Stomach (tissue), 9 donors: ENCODE results near the gene ARFIP1. TPM values are rescaled to one million over a fixed set of nuclear protein-coding genes. Genes with fewer than 3 reads are reported as not detected.

Experiments
- DNase-seq, 2 donors: peaks; one replicate each; pipeline versions ENCODE4 v3.0.0 to v3.0.0-alpha.2; 2013 to 2019
- H3K27ac ChIP-seq, 5 donors: fragments of 200-600 bp in 4 of 5; sonication (generic) in 4 of 5; one replicate each; pipeline ENCODE4 v1.5.1; 2013 to 2019; ENCODE audit warnings: mild to moderate bottlenecking in 1 of 5, moderate library complexity in 1 of 5
- H3K27me3 ChIP-seq, 3 donors: fragments of 200-600 bp; sonication (generic); one replicate each; pipeline ENCODE4 v1.5.1; 2017 to 2019; ENCODE audit warnings: mixed run types in 1 of 3
- H3K36me3 ChIP-seq, 4 donors: fragments of 200-600 bp; sonication (generic); 1 replicate in 3 of 4; 2 replicates in 1 of 4; pipeline ENCODE4 v1.5.1; 2016 to 2019
- H3K4me1 ChIP-seq, 4 donors: fragments of 200-600 bp; sonication (generic); one replicate each; pipeline ENCODE4 v1.5.1; 2016 to 2019
- H3K4me3 ChIP-seq, 4 donors: fragments of 200-600 bp; sonication (generic) in 3 of 4; one replicate each; pipeline ENCODE4 v1.5.1; 2016 to 2019; ENCODE audit warnings: mild to moderate bottlenecking in 1 of 4
- H3K9me3 ChIP-seq, 4 donors: fragments of 200-600 bp; sonication (generic); one replicate each; pipeline ENCODE4 v1.5.1; 2016 to 2019
- CTCF ChIP-seq, 7 experiments: fragments of 450-650 bp in 4 of 7; fragments of 200-600 bp in 3 of 7; sonication (generic) in 3 of 7; IDR thresholded peaks; one replicate each; pipeline ENCODE4 v1.5.1; 2016 to 2019; ENCODE audit warnings: antibody characterized with exemption in 7 of 7, control low read depth in 2 of 7, mild to moderate bottlenecking in 1 of 7
- EP300 ChIP-seq: sonication (generic); formaldehyde crosslinking; IDR thresholded peaks from one replicate; pipeline ENCODE4 v1.6.1; 2017; ENCODE audit warnings: antibody characterized with exemption
- POLR2A ChIP-seq, 4 donors: fragments of 450-650 bp; IDR thresholded peaks; one replicate each; pipeline ENCODE4 v1.6.1; 2016; ENCODE audit warnings: antibody characterized with exemption in 4 of 4, control low read depth in 2 of 4, mild to moderate bottlenecking in 1 of 4, moderate library complexity in 1 of 4
- POLR2AphosphoS5 ChIP-seq, 3 donors: sonication (generic); formaldehyde crosslinking; IDR thresholded peaks; one replicate each; pipeline ENCODE4 v1.6.1; 2016; ENCODE audit warnings: antibody characterized with exemption in 3 of 3
- WGBS, 5 donors: extraction: QIAGEN DNeasy Blood & Tissue Kit in 3 of 5; methylation state at CpG; one replicate each; pipeline versions ENCODE4 v1.1.5 to v1.1.7; 2013 to 2018; 5-methylcytosine and 5-hydroxymethylcytosine counted together
- intact Hi-C: fragments of 100-400 bp; cut with DNase I; formaldehyde crosslinking; loops from one replicate; pipeline ENCODE4 v1.15.1; 2023; ENCODE audit warnings: low total_unique reads
- polyA plus RNA-seq, 3 donors: library from polyadenylated mRNA; stranded (reverse); fragments of 200-250 nt; gene quantifications; one replicate each; pipeline ENCODE4 v1.2.3, GENCODE V29; 2013
- total RNA-seq, 5 donors: library from RNA; depleted of rRNA; stranded (reverse); fragments of >200 nt; gene quantifications; one replicate each; pipeline versions ENCODE4 v1.1.0 to v1.2.3, GENCODE V29; 2014 to 2016
- donor health status: healthy with polysubstance abuse.
- donor health status: Bipolar disorder and iron deficiency.
- donor health status: healthy.

ARFIP1 gene
- total and polyA plus RNA-seq, 8 donors, result 15.3 to 103 (median 39.4) TPM

GRCh38 chr4:152773339-152773738 lies 6.4 kb upstream of the ARFIP1 start:
- WGBS, 5 donors, result 94 to 97% (median 94%) methylated on average over 2 of the region's 2 CpGs

GRCh38 chr4:152773953-152774352 lies 5.8 kb upstream of the ARFIP1 start:
- H3K27me3 ChIP-seq, result no peaks in the 10 kb centered on the region
- intact Hi-C loops, result no loop called here
- 52 to 80% (median 74%) methylated on average over 1 of the region's 1 CpG for WGBS, 5 donors
- DNase-seq, result no peak
- peaks cover 0 to 9% (median 3%) of the 10 kb centered on the region in 4 donors for H3K4me1 ChIP-seq
- no peak overlapping the region for H3K27ac ChIP-seq
- H3K9me3 ChIP-seq, result no peaks in the 10 kb centered on the region
- H3K36me3 ChIP-seq, result no peaks in the 10 kb centered on the region
- H3K4me3 ChIP-seq, result no peak overlapping the region
- TF ChIP-seq POLR2AphosphoS5 (IDR thresholded peaks at IDR 0.05), result no peak
- TF ChIP-seq EP300, result no peak
- TF ChIP-seq POLR2A (IDR thresholded peaks at IDR 0.05), result no peak
- no peak for TF ChIP-seq CTCF (IDR thresholded peaks at IDR 0.05)

More at GRCh38 chr4:152773339-152773738, 6.4 kb upstream of the ARFIP1 start:
- H3K4me1 ChIP-seq, result peaks cover 0 to 3% (median under 1%) of the 10 kb centered on the region in 4 donors
- H3K36me3 ChIP-seq, result no peaks in the 10 kb centered on the region
- TF ChIP-seq CTCF (IDR thresholded peaks at IDR 0.05) (no peak), POLR2AphosphoS5 (IDR thresholded peaks at IDR 0.05) (no peak), EP300 (no peak), POLR2A (IDR thresholded peaks at IDR 0.05) (no peak)
- no peak overlapping the region for H3K4me3 ChIP-seq
- H3K9me3 ChIP-seq, result no peaks in the 10 kb centered on the region
- H3K27me3 ChIP-seq, result no peaks in the 10 kb centered on the region
- no peak overlapping the region for H3K27ac ChIP-seq
- intact Hi-C loops, result no loop called here
- no peak for DNase-seq

GRCh38 chr4:152776352-152776751 lies 3.4 kb upstream of the ARFIP1 start:
- H3K4me1 ChIP-seq, result peaks cover 4 to 23% (median 15%) of the 10 kb centered on the region in 4 donors
- H3K27me3 ChIP-seq, result no peaks in the 10 kb centered on the region
- no peak for TF ChIP-seq EP300
- no peak for TF ChIP-seq POLR2AphosphoS5 (IDR thresholded peaks at IDR 0.05)
- TF ChIP-seq POLR2A (IDR thresholded peaks at IDR 0.05), result no peak
- TF ChIP-seq CTCF (IDR thresholded peaks at IDR 0.05), result no peak
- no peaks in the 10 kb centered on the region for H3K36me3 ChIP-seq
- intact Hi-C loops, result no loop called here
- no peak overlapping the region for H3K27ac ChIP-seq
- H3K4me3 ChIP-seq, result no peak overlapping the region
- no peak for DNase-seq
- H3K9me3 ChIP-seq, result no peaks in the 10 kb centered on the region

GRCh38 chr4:152777488-152777887 lies 2.3 kb upstream of the ARFIP1 start:
- no peak overlapping the region for H3K4me3 ChIP-seq
- peaks cover 12 to 34% (median 27%) of the 10 kb centered on the region in 4 donors for H3K4me1 ChIP-seq
- TF ChIP-seq POLR2AphosphoS5 (IDR thresholded peaks at IDR 0.05) (no peak), POLR2A (IDR thresholded peaks at IDR 0.05) (no peak), EP300 (no peak), CTCF (IDR thresholded peaks at IDR 0.05) (no peak)
- H3K36me3 ChIP-seq, result no peaks in the 10 kb centered on the region
- no peak overlapping the region for H3K27ac ChIP-seq
- no peaks in the 10 kb centered on the region for H3K9me3 ChIP-seq
- 90 to 96% (median 95%) methylated on average over 1 of the region's 1 CpG for WGBS, 5 donors
- DNase-seq, result no peak
- no peaks in the 10 kb centered on the region for H3K27me3 ChIP-seq
- intact Hi-C loops, result no loop called here
